ENCODE results near the gene CDC42SE2. TPM values are rescaled to one million over a fixed set of nuclear protein-coding genes. Genes with fewer than 3 reads are reported as not detected.
"Not testable (repeated sequence)": the region's sequence is repeated elsewhere in the genome, so short reads cannot be mapped to it uniquely, and the experiment has no call there.

Gene CDC42SE2
- polyA plus RNA-seq, 5 donors: 26.3 to 37.7 (median 34.3) TPM

DNA sequence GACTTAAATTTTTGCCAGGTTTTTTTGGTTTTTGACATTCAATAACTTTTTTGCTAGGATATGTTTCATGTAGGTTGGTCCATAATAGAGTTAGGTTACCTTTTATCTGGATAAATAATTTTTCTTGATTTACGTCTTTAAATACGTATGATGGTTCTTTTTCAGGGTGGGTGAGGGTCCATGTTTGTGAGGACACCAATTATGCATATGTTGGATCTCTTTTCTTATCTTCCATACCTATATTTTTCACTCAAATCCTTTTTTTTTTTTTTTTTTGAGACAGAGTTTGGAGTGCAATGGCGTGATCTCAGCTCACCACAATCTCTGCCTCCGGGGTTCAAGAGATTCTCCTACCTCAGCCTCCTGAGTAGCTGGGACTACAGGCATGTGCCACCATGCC lies 17.3 kb upstream of the CDC42SE2 start:
- DNase-seq: no peak

DNA sequence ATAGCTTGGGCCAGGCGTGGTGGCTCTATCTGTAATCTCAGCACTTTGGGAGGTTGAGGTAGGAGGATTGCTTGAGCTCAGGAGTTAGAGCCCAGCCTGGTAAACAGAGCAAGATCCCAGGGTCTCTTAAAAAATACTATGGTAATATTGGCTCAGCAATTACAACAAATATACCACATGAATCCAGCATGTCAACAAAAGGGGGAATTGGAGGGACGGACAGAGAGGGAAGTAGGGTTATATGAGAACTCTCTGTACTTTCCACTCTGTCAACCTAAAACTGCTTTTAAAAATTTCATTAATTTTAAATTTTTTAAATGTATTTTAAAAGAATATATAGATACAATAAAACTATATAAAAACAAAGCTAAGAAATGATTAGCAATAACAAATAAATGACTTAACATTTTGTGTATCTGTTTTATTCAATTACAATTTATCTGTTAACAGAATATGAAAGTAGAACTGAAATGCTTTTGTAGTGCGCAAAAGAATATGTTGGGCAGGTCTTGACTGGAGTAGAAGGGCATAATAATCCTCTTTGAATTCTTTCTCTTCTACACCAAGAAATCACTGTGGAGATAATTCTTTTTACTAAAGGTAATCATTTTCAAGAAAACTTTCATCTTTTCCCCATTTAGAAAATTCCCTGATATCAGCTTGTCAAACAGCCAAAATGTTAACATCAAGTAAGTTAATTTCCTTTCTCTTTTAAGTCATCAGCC lies 12.9 kb upstream of the CDC42SE2 start:
- no peak for DNase-seq

DNA sequence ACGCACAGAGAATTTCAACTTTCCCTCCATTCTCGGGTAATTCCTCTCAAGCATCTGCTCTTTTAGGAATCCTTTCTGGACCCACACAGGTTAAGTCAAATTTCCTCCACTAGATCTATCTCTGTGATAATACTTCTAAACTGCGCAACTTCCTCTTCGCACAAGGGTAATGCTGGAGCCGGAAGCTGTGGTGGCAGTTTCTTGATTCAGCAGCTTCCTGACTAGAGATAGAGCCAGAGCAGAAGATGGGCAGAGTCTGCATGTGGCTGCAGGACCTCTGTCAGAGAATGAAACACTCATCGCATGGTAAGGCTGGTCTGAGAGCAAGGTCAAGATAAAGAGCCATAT lies 11.1 kb upstream of the CDC42SE2 start:
- DNase-seq: no peak

DNA sequence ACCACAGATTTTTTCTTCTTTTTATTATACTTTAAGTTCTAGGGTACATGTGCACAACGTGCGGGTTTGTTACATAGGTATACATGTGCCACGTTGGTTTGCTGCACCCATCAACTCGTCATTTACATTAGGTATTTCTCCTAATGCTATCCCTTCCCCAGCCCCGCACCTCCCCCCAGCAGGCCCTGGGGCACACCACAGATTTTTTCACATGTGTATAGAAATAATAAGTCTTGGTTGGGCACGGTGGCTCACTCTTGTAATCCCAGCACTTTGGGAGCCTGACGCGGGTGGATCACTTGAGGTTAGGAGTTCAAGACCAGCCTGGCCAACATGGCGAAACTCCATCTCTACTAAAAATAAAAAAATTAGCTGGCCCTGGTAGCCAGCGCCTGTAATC lies 9.8 kb upstream of the CDC42SE2 start:
- DNase-seq: not testable (repeated sequence)

DNA sequence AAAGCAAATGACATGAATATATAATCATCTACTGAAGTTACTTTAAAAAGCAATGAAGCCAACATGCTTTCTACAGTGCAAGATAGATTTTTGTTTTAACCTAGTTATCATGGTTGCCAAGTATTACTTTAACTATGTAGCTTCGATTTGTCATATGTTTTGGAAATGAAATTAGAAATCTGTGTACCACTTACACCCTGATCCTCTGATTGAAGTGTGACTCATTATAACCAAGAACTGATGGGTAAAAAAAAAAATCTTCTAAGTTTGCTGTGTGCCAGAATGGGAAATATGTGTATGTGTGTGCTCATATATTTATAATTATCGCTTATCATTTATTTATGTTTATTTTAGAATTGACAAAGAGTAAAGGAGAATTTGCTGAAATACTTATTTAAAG lies 9.1 kb upstream of the CDC42SE2 start:
- DNase-seq: no peak

DNA sequence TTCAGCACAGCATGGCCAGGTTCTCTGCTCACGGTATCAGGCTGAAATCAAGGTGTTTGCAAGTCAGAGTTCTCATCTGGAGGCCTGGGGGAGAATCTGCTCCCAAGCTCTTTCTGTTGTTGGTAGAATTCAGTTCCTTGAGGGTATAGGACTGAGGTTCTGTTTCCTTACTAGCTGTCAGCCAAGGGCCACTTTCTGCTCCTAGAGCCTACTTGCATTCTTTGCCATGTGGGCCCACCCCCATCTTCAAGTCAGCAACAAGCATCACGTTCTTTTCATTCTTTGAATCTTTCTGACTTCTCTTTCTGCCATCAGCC lies 7.4 kb upstream of the CDC42SE2 start:
- no peak for DNase-seq

DNA sequence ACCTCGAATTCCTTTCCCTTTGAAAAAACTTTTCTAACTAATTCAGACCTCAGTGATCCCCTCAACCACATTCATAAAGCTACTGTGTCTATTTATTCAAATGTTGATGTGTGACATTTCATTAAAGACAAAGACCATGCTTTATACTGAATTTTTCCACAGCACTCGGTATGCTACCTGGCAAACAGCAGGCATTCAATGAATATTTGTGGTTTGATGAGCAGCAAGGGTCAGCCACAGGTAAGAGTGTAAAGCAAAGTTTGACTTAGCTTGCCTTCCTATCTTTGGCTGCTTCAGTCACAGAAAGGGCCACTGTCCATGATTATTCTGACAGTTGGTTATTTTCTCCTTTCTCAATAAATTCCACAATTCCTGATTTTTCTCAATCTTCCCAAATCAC lies 5.1 kb upstream of the CDC42SE2 start:
- DNase-seq: no peak

DNA sequence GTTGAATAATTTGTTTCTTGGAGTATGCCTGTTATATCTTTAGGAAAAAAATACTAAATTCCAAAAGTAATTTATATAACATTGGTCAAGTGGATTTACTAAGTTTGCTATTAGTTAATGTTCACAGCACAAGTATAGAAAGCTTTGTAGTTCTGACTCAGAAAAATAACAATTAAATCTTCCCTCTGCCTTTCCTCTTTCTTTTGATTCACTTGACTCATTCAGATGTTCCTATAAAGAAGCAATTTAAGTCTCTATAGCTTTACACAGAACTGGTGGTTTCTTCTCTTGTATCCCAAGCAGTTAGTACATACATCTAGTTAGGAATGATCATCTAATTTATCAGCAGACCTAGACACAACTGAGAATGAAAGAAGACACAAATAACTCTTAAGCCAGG lies 4.5 kb upstream of the CDC42SE2 start:
- DNase-seq: no peak

DNA sequence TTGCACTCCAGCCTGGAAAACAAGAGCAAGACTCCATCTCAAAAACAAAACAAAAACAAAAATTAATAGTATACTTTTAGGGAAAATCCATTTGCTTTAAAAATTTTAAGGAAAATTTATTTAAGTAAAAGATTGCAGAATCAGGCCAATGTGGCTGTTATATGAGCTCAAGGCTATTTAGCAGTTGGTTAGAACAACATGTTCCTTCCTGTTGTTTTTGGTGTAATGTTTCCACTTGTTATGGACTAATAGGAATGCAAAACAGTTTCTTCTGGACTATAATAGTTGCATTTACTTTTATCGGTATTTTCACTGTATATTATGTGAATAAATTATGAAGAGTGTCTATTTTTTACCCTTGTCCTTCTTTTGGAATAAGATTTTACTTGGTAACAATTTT lies 3.0 kb upstream of the CDC42SE2 start:
- no peak for DNase-seq

DNA sequence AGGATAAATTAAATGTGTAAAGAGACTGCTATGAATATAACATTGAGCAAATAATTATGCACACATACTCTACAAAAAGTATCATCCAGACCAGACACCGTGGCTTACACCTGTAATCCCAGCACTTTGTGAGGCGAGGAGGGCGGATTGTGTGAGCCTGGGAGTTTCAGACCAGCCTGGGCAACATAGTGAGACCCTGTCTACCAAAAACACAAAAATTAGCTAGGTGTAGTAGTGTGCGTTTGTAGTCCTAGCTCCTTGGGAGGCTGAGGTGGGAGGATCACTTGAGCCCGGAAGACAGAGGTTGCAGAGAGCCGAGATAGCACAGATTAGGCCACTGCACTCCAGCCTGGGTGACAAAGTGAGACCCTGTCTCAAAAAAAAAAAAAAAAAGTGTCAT lies 2.4 kb upstream of the CDC42SE2 start:
- DNase-seq: no peak

DNA sequence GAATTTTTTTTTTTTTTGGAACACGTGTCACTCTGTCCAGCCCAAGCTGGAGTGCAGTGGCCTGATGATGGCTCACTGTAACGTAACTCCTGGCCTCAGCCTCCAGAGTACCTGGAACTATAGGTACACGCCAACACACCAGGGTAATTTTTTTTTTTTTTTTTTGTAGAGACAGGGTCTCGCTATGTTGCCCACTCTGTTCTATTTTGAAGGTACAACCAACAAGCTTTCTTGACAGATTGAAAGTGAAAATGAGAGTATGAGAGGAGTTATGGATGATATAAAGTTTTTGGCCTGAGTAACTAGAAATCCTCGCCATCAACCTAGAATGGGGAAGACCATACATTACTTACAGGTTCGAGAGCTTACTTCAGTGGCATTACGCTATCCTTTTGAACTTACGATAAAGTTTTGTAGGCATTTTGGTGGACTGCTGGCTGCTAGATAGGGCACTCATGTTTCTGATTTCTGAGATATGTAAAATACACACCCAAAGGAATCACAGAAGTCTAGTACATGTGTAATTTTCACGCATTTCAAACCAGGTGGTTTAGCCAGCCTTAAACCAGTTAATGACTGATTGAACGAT lies 806 bp upstream of the CDC42SE2 start:
- peak; percentile 31 to 32 for DNase-seq

DNA sequence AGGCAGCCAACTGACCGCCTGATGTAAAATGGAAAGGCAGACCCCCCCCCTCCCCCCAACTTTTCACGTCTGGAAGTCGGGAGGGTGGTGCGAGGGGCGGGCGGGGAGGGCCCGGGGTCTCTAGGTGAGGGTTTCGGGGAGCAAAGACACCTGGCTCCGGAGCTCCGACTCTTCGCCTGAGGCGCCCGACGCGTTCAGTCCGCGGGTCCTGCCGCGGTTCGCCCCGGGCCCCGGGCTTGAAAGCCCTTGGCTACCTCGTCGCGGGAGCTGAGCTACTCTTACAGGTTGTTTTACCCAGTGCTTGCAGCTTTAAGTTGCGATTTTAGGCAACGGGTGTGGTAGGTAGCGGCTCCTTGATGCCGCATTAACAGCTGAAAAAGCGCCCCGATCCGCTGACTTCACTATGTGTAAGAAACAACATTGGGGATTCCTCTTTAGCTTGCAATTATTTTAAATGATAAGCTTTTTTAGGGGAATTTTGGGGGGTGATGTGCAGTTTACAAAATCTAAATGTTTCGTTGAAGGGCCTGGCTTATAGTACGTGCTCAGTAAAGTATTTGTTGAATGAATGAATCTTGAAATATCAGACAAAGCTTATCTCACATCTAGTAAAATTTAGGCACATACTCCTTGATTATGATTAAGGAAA lies 722 bp downstream of the CDC42SE2 start:
- DNase-seq: peak in 1 of 2 donors; percentile 23

DNA sequence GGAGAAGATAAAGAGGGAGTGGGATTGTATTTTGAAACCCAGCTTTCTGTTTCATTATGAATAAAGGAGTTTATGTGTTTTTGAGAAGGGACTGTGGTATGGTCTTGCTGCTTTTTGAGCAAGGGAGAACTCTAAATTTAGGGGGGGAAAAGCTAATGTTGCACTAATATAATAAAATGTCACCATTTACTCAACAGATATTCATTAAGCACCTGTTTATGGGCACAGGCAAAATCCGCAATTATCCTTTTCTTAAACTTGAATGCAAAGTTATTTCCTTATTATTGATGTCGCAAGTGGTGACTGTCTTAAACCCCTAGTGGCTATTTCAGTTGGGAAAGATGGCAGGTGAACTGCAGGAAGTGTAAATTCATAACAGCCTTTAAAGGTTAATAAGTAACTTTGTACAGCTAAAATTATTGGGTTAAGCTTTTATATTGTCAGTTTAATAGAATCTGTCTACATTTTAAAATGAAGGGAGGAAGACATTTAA lies 1.5 kb downstream of the CDC42SE2 start:
- no peak for DNase-seq

DNA sequence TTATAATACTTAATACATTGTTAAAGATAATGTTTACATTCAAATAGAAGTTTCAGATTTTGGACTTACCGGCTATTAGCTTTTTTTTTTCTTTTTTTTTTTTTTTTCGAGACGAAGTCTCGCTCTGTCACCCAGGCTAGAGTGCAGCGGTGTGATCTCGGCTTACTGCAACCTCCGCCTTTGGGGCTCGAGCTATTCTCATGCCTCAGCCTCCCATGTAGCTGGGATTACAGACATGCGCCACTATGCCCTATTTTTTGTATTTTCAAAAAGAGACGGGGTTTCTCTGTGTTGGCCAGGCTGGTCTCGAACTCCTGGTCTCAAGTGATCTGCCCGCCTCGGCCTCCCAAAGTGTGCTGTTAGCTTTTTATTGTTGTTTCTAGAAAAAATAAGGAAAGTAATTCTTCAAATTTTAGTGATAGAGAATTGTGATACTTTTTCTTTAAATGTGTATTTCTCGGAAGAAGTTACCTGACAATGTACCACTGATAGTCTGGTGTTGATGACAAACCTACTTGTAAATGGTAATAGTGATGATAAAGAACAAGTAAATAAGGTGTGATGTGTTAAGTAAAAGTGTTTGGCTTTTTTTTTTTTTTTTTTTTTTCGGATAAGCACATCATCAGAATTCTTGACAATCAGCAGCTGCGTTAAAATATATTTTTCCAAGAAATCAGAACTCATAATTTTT lies 2.7 kb downstream of the CDC42SE2 start:
- DNase-seq: no peak

DNA sequence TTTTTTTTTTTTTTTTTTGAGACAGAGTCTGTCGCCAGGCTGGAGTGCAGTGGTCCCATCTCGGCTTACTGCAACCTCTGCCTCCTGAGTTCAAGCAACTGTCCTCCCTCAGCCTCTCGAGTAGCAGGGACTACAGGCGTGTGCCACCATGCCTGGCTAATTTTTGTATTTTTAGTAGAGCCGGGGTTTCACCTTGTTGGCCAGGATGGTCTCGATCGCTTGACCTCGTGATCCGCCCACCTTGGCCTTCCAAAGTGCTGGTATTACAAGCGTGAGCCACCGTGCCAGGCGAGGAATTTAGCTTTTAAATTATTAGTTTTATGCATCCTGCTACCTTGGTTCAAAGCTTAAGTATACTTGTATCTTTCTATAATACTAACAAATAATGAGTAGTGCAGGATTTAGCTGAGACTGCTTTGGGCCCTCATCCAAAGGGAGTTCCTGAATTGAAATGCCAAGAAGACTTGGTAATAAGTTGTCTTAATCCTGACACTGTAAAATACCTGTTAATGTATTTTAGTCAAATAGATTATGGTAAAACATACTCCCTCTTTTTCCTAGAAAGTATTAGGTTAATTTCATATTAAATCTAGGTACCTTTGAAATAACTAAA lies 5.0 kb downstream of the CDC42SE2 start:
- DNase-seq: no peak

DNA sequence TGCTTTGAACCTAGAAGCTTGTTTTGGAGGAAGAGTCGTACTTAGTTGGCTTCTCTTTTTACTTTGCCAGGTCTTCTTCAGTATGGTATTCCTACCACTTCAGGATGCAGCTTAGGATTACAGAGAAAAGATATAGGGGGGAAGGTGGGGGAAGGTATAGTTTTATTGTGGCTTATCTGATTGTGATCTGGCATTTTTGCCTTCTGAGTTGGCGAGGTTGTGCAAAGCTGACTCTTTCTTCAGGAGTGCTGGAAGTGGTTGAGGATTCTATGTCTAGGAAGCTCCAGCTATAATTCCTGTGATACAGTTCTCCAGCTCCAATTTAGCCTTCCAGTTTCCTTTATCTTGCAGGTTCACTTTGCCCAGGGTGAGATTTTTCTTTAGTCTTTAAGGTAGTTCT lies 7.0 kb downstream of the CDC42SE2 start:
- no peak for DNase-seq

DNA sequence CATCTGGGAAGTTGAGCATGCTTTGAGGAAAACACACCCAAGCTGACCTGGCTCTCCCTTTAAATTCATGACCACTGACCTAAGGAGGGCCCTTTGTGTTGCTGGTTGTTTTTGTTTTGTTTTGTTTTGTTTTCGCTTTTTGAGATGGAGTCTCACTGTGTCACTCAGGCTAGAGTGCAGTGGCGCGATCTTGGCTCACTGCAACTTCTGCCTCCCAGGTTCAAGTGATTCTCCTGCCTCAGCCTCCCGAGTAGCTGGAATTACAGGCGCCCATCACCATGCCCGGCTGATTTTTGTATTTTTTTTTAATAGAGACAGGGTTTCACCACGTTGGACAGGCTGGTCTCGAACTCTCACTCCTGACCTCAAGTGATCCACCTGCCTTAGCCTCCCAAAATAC lies 8.0 kb downstream of the CDC42SE2 start:
- not testable (repeated sequence) for DNase-seq

DNA sequence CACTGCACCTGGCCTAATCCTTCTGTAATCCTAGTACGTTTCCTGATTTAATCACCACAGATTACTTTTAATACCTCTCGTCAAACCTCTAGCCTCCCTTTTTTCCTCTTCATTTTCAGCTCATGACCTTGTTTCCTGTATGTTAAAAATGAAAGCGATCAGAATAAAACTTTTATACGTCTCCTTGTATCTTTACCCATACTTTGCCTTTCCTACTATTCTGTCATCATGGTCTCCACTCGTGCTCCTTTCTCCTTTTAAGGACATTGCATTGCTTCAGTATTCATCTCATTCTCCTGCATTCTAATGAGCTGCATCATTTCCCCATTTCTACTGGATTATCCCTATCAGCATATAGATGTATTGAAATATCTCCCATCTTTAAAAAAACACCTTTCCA lies 8.5 kb downstream of the CDC42SE2 start:
- DNase-seq: no peak

DNA sequence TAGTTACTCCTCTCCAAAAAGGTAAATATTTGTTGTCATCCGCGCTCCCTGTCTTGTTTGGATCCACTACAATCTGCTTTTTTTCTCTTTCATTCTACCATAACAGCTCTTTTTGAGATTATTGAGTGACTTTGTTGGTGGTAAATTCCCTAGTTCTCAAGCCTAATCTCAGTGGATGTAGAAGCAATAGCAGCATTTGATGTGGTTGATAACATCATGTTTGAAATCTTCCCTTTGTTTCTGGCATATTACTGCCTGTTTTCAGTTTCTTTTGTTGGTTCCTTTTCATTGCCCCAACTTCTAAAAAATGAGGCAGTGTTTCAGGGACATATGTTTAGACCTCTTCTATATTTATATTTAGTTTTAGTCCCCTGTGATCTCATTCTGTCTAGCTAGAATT lies 8.9 kb downstream of the CDC42SE2 start:
- no peak for DNase-seq

DNA sequence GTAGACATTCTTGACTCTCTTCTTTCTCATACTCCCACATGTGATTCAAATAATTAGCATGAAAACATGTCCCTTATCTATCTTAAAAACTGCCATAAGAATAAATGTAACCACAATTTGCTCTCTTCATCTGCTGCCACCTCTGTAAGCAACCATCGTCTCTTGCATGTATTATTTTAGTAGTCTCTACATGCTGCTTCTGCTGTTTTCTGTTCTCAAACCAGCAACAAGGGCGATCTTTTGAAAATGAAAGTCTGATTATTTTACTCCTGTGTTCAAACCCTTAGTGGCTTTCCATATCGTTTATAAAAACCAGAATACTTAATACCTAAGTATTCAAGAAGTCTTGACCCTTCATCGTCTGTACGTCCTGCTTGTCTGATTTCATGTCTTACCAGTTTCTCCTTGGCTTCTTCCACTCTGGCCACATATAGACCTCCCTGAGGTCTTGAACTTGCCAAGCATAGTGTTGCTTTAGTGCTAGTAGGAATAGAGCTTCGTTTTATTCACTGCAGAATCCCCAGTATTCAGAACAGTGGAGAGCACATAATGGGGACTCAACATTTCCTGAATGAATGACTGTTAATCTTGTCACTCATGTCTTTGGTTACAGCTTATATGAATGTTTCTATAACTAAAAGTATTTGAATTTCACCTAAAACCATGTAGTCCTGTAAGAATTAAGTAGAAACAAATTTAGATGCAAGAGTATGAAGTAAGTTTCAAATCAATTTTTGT lies 10.6 kb downstream of the CDC42SE2 start:
- no peak for DNase-seq

DNA sequence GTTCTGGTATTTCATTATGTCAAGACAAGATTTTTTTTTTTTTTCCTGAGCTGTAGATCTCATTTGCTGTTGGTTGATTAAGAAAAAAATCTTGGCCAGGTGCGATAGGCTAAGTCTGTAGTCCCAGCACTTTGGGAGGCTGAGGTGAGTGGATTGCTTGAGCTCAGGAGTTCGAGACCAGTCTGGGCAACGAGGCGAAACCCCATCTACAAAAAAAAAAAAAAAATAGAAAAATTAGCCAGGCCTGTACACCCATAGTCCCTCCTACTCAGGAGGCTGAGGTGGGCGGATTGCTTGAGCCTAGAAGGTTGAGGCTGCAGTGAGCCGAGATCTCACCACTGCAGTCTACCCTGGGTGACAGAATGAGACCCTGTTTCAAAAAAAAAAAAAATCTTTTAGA lies 12.2 kb downstream of the CDC42SE2 start:
- DNase-seq: no peak

DNA sequence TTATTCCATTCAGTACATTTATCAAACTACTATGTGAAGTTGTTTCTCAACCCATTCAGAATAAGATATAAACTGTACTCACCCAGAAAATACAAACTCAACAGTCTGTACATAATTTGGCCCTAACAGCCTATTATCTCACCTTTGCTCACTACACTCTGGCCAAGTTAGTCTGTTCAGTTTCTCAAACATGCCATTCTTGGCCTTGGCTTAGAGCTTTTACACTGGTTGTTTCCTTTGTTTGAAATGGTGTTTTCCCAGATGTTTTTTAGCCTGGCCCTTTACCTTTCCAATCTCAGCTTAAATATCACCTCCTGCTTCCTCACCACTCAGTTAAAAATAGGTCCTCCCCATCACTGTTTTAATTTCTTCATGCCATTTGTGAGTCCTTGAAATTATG lies 13.6 kb downstream of the CDC42SE2 start:
- DNase-seq: no peak
